ENCODE results near the gene TEPSIN.

Gene TEPSIN

GRCh38 chr17:81195941-81196495 is 42.8 kb downstream of the TEPSIN start:
- DNase-seq, result no peak

GRCh38 chr17:81194941-81195901 is 43.6 kb downstream of the TEPSIN start:
- DNase-seq, result no peak

GRCh38 chr17:81194225-81194760 is 44.6 kb downstream of the TEPSIN start:
- no peak for DNase-seq

- DNase-seq, result no peak
Measured at GRCh38 chr17:81193470-81194224, 45.2 kb downstream of the TEPSIN start.

GRCh38 chr17:81193051-81193410 is 45.8 kb downstream of the TEPSIN start:
- DNase-seq, result no peak

GRCh38 chr17:81192386-81193050 is 46.3 kb downstream of the TEPSIN start:
- DNase-seq, result no peak

- no peak for DNase-seq
Measured at GRCh38 chr17:81191646-81192045, 47.2 kb downstream of the TEPSIN start.

- no peak for DNase-seq
Measured at GRCh38 chr17:81191116-81191515, 47.7 kb downstream of the TEPSIN start.

- DNase-seq, result no peak
Measured at GRCh38 chr17:81190591-81190990, 48.3 kb downstream of the TEPSIN start.

- no peak for DNase-seq
Measured at GRCh38 chr17:81189670-81190530, 49.0 kb downstream of the TEPSIN start.

GRCh38 chr17:81189016-81189415 is 49.8 kb downstream of the TEPSIN start:
- DNase-seq, result no peak

GRCh38 chr17:81188491-81188840 is 50.4 kb downstream of the TEPSIN start:
- no peak for DNase-seq

- no peak for DNase-seq
Measured at GRCh38 chr17:81187586-81188490, 51.0 kb downstream of the TEPSIN start.

GRCh38 chr17:81187120-81187519 is 51.7 kb downstream of the TEPSIN start:
- no peak for DNase-seq

GRCh38 chr17:81186203-81186602 is 52.7 kb downstream of the TEPSIN start:
- no peak for DNase-seq

GRCh38 chr17:81184555-81184954 is 54.3 kb downstream of the TEPSIN start:
- DNase-seq, result no peak

GRCh38 chr17:81183807-81184206 is 55.0 kb downstream of the TEPSIN start:
- no peak for DNase-seq

- no peak for DNase-seq
Measured at GRCh38 chr17:81183316-81183715, 55.5 kb downstream of the TEPSIN start.

- no peak for DNase-seq
Measured at GRCh38 chr17:81182596-81182995, 56.3 kb downstream of the TEPSIN start.

GRCh38 chr17:81181811-81182185 is 57.1 kb downstream of the TEPSIN start:
- no peak for DNase-seq
